Endodermal cell (in vitro differentiated cells): Measurements from ENCODE around the gene PRIMPOL. TPM values are rescaled to one million over a fixed set of nuclear protein-coding genes. Genes with fewer than 3 reads are reported as not detected.
"Not testable (repeated sequence)": the region's sequence is repeated elsewhere in the genome, so short reads cannot be mapped to it uniquely, and the experiment has no call there.

ENCODE experiments used
- DNase-seq: peaks from one replicate; pipeline ENCODE4 v3.0.0-alpha.2; 2017
- H3K27ac ChIP-seq: 2 replicates; pipeline ENCODE4 v1.5.1; 2013; ENCODE audit warnings: mild to moderate bottlenecking, low read depth, low read length, moderate library complexity
- H3K27me3 ChIP-seq: 2 replicates; pipeline ENCODE4 v1.6.1; 2013; ENCODE audit warnings: mild to moderate bottlenecking, low read length, moderate library complexity; ENCODE audit not compliant: insufficient read depth, control insufficient read depth, poor library complexity, severe bottlenecking
- H3K36me3 ChIP-seq: 2 replicates; pipeline ENCODE4 v1.7.0; 2013; ENCODE audit warnings: mild to moderate bottlenecking, low read length, moderate library complexity; ENCODE audit not compliant: control insufficient read depth, insufficient read depth
- H3K4me1 ChIP-seq: one replicate; pipeline ENCODE4 v1.7.0; 2013; ENCODE audit warnings: low read length; ENCODE audit not compliant: control insufficient read depth, insufficient read depth
- H3K4me3 ChIP-seq: 2 replicates; pipeline ENCODE4 v1.5.1; 2013; ENCODE audit warnings: mild to moderate bottlenecking, low read length, moderate library complexity
- H3K9ac ChIP-seq: 2 replicates; pipeline ENCODE4 v1.6.1; 2013; ENCODE audit warnings: mild to moderate bottlenecking, low read length, moderate library complexity; ENCODE audit not compliant: poor library complexity, severe bottlenecking; ENCODE audit errors: extremely low read depth
- H3K9me3 ChIP-seq: 2 replicates; pipeline ENCODE4 v1.6.1; 2013; ENCODE audit warnings: mild to moderate bottlenecking, low read length, moderate library complexity; ENCODE audit not compliant: control insufficient read depth
- H3K27ac Mint-ChIP-seq: 2 replicates; pipeline ENCODE4 v1.8.0; 2020; ENCODE audit warnings: mixed read lengths
- H3K27me3 Mint-ChIP-seq: 2 replicates; pipeline ENCODE4 v1.8.0; 2021; ENCODE audit warnings: mild to moderate bottlenecking, mixed read lengths; ENCODE audit not compliant: insufficient read depth
- H3K36me3 Mint-ChIP-seq: 2 replicates; pipeline ENCODE4 v1.8.0; 2020; ENCODE audit warnings: low read depth, mixed read lengths
- H3K4me1 Mint-ChIP-seq: 2 replicates; pipeline ENCODE4 v1.8.0; 2020; ENCODE audit warnings: mixed read lengths
- H3K4me3 Mint-ChIP-seq: 2 replicates; pipeline ENCODE4 v1.8.0; 2020; ENCODE audit warnings: mild to moderate bottlenecking, moderate library complexity, mixed read lengths
- H3K9me3 Mint-ChIP-seq: 2 replicates; pipeline ENCODE4 v1.8.0; 2020; ENCODE audit warnings: mild to moderate bottlenecking, mixed read lengths
- CTCF ChIP-seq: fragments of 200-600 bp; sonication (generic); conservative IDR thresholded peaks from 2 replicates; pipeline ENCODE4 v1.5.0; 2021; ENCODE audit warnings: antibody characterized with exemption, mild to moderate bottlenecking
- whole genome bisulfite sequencing, 2 experiments: methylation state at CpG; one replicate each; pipeline versions ENCODE4 v1.1.5 to v1.1.7; 2013; ENCODE audit warnings: missing lambda C conversion rate in 2 of 2, mixed read lengths in 1 of 2; ENCODE audit not compliant: insufficient coverage in 1 of 2, insufficient read length in 1 of 2; 5-methylcytosine and 5-hydroxymethylcytosine counted together
- total RNA-seq, 2 donors: library from RNA; stranded (reverse); fragmentation: NEBNext Ultra II Directional in 1 of 2; extraction: Animal tissue kit (Norgen Biotek cat#: 25700) in 1 of 2; gene quantifications; 2 replicates in 1 of 2; 3 replicates in 1 of 2; pipeline ENCODE4 v1.2.1, GENCODE V29; 2021

PRIMPOL gene
- total RNA-seq, 2 donors from 2014 or later: 10.1 to 12.0 TPM

- Mint-ChIP-seq H3K27me3 (no peaks in the 10 kb centered on the region), H3K9me3 (no peaks in the 10 kb centered on the region), H3K36me3 (peaks cover 6% of the 10 kb centered on the region), H3K4me1 (peaks cover 35% of the 10 kb centered on the region), H3K4me3 (peak overlapping the region; percentile 89), H3K27ac (peak overlapping the region; percentile 94)
- Histone ChIP-seq H3K9ac (peak overlapping the region; percentile 84), H3K27ac (peak overlapping the region; percentile 83), H3K4me3 (peak overlapping the region; percentile 94), H3K4me1 (no peaks in the 10 kb centered on the region), H3K9me3 (no peaks in the 10 kb centered on the region), H3K27me3 (no peaks in the 10 kb centered on the region), H3K36me3 (peaks cover 14% of the 10 kb centered on the region)
- DNase-seq: peak; percentile 75
- no peak for TF ChIP-seq CTCF
- 0 to 1% methylated on average over 35 to 52 of the region's 52 CpGs for WGBS, 2 experiments
Measured at GRCh38 chr4:184648313-184649025, 1.1 kb upstream of the PRIMPOL start.

DNA sequence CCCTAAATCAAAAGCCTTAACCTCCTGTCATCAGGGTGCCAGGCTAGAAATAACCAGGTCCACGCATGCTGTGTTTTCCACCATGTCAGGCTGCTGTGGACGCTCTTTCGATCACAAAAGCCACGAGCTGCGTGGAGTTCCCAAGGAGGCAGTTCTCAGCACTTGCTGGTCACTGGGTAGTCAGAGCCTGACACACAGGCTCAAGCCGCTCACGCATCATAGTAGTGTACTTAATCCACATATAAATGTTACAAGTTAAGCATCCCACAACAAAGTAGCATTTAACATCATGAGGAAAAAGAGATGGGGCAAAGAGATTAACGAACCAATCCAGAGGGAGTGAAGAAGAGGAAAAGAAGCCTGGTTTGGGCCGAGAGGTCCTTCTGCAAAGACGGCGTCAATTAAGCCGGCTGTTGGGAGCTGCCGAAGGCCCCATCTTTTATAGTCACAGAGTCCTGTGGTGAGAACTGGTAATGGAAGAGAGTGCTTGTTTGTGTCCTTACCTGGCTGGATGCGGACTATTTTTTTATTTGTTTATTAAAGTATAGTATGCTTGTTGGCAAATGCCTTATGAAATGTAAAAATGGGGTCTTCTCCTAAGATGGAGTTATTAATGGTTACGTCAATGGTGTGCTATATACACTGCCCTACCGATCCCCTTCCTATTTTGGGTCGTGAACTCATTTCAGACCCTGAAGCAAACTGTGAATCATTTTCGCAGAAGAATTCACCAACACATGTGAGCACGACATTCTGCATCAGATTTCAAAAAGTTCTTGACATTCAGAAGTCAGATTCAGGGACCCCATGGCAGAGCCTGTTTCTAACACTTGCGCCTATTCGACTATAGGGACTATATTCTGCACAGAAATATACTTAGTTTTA lies 675 bp downstream of the PRIMPOL start:
- no peak for TF ChIP-seq CTCF

DNA sequence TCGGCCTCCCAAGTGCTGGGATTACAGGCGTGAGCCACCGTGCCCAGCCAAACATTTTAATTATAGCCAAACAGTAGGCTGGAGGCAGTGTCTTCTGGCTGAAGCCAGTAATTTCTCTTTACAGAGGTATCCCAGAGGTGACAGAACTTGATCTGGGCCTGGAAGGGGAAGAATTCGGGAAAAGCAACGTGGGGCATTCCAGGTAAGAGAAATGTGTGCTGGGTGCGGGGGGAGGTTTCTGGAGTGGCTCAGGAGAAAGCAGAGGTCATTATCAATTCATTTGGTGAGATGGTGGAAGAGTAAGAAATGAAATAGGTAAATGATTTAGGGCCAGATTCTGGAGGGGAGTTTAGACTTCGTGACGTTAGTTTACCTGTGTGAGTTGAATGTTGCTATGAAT lies 2.4 kb downstream of the PRIMPOL start:
- WGBS, 2 experiments: 87 to 100% methylated on average over 2 to 8 of the region's 8 CpGs
- Mint-ChIP-seq H3K27ac (no peak overlapping the region), H3K9me3 (no peaks in the 10 kb centered on the region), H3K36me3 (peaks cover 5% of the 10 kb centered on the region), H3K4me3 (no peak overlapping the region), H3K4me1 (peaks cover 21% of the 10 kb centered on the region), H3K27me3 (no peaks in the 10 kb centered on the region)
- Histone ChIP-seq H3K9ac (no peak overlapping the region), H3K27me3 (no peaks in the 10 kb centered on the region), H3K4me1 (no peaks in the 10 kb centered on the region), H3K36me3 (no peaks in the 10 kb centered on the region), H3K27ac (no peak overlapping the region), H3K4me3 (no peak overlapping the region), H3K9me3 (no peaks in the 10 kb centered on the region)
- DNase-seq: no peak
- TF ChIP-seq CTCF: no peak

More for the DNA sequence above, 675 bp downstream of the PRIMPOL start:
- peak overlapping the region; percentile 93 for H3K4me3 ChIP-seq
- 54 to 57% methylated on average over 14 to 21 of the region's 21 CpGs for WGBS, 2 experiments
- H3K9me3 Mint-ChIP-seq: no peaks in the 10 kb centered on the region
- H3K36me3 ChIP-seq: peaks cover 14% of the 10 kb centered on the region
- peak overlapping the region; percentile 82 for H3K9ac ChIP-seq
- H3K27me3 ChIP-seq: no peaks in the 10 kb centered on the region
- H3K27me3 Mint-ChIP-seq: no peaks in the 10 kb centered on the region
- peak overlapping the region; percentile 97 for H3K27ac Mint-ChIP-seq
- DNase-seq: peak; percentile 73
- no peaks in the 10 kb centered on the region for H3K9me3 ChIP-seq
- peaks cover 5% of the 10 kb centered on the region for H3K36me3 Mint-ChIP-seq
- peak overlapping the region; percentile 93 for H3K27ac ChIP-seq
- peak overlapping the region; percentile 89 for H3K4me3 Mint-ChIP-seq
- H3K4me1 Mint-ChIP-seq: peaks cover 30% of the 10 kb centered on the region
- H3K4me1 ChIP-seq: no peaks in the 10 kb centered on the region

GRCh38 chr4:184652681-184653080 lies 3.1 kb downstream of the PRIMPOL start:
- H3K4me3 ChIP-seq, H3K4me1 ChIP-seq, DNase-seq, H3K27ac ChIP-seq, H3K27ac Mint-ChIP-seq, H3K9me3 ChIP-seq, H3K9ac ChIP-seq, H3K27me3 ChIP-seq, H3K27me3 Mint-ChIP-seq, H3K36me3 Mint-ChIP-seq, H3K9me3 Mint-ChIP-seq, H3K4me3 Mint-ChIP-seq, H3K36me3 ChIP-seq: not testable (repeated sequence)
- H3K4me1 Mint-ChIP-seq: peaks cover 14% of the 10 kb centered on the region
